Mucosa of descending colon (tissue), 3 donors: ENCODE results near the gene SCAP. TPM values are rescaled to one million over a fixed set of nuclear protein-coding genes. Genes with fewer than 3 reads are reported as not detected.
A peak's percentile ranks its signal among the peaks of the same experiment; 100 is the strongest.

ENCODE experiments used
- ATAC-seq: fragments of 200-7000 bp; cut with Tn5 transposase; one replicate; pipeline ENCODE4 v1.9.1; 2020; ENCODE audit warnings: mild to moderate bottlenecking, moderate library complexity
- DNase-seq, 3 donors: peaks; one replicate each; pipeline ENCODE4 v3.0.0-alpha.2; 2020
- H3K36me3 ChIP-seq: fragments of 200-600 bp; one replicate; pipeline ENCODE4 v1.8.0; 2021; ENCODE audit warnings: low read depth, mild to moderate bottlenecking
- H3K4me1 ChIP-seq: fragments of 200-600 bp; one replicate; pipeline ENCODE4 v1.8.0; 2021; ENCODE audit warnings: low read depth, mild to moderate bottlenecking
- H3K4me3 ChIP-seq: fragments of 200-600 bp; one replicate; pipeline ENCODE4 v1.8.0; 2021; ENCODE audit warnings: mild to moderate bottlenecking
- H3K9me3 ChIP-seq: fragments of 200-600 bp; one replicate; pipeline ENCODE4 v1.8.0; 2021; ENCODE audit warnings: mild to moderate bottlenecking
- CTCF ChIP-seq: fragments of 200-600 bp; IDR thresholded peaks from one replicate; pipeline ENCODE4 v1.8.0; 2022; ENCODE audit warnings: antibody characterized with exemption, mild to moderate bottlenecking
- intact Hi-C, 2 donors: fragments of 100-400 bp; cut with DNase I in 1 of 2; cut with micrococcal nuclease in 1 of 2; formaldehyde crosslinking; loops; one replicate each; pipeline versions ENCODE4 v1.11.0 to v1.11.1; 2022; cut with DNase I, micrococcal nuclease
- total RNA-seq, 3 donors: library from RNA; stranded (reverse); fragmentation: NEBNext Ultra II Directional in 2 of 3; extraction: Animal tissue kit (Norgen Biotek cat#: 25700) in 2 of 3; gene quantifications; one replicate each; pipeline versions ENCODE4 v1.2.1 to v1.2.4, GENCODE V29; 2021 to 2023
- donor health status: DM: no; HTN: no; CAD: no; lungs with moderate emphysema.
- donor health status: DM: no; HTN: no; CAD: no.
- donor health status: DM: no; HTN: yes; CAD: no.

The SCAP gene
- total RNA-seq, 3 donors from 2014 or later: 107 to 151 (median 115) TPM

DNA sequence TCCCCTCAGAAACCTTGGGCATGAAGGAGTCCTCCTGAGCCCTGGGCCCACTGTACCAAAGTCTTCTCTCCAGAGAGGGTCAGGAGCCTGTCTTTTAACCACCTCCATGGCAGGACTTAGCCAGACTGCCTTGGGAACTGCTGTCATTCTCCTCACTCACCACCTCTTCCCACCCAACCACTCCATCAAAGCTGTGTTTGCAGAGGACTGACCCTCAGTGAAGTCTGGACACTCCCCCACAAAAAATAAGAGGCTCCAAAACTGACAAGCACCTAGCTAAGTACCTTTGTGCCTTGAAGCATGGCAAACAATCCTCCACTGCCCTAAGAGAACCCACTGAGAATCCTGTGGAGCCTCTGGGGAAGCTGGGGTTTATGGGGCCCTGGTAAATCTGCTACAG, 2.3 kb upstream of the SCAP start:
- ATAC-seq (no peak), DNase-seq (no peak)
- intact Hi-C loops: loop anchor here in 1 of 2 donors (10.0 kb wide), 1 partner anchor 53 kb away; no protein-coding TSS in a partner anchor
- peaks cover 18% of the 10 kb centered on the region for H3K4me1 ChIP-seq
- H3K9me3 ChIP-seq: no peaks in the 10 kb centered on the region
- no peak overlapping the region for H3K4me3 ChIP-seq
- no peak for TF ChIP-seq CTCF
- no peaks in the 10 kb centered on the region for H3K36me3 ChIP-seq

GRCh38 chr3:47476644-47477199, 981 bp upstream of the SCAP start:
- intact Hi-C loops: loop anchor here (2.0 to 10.0 kb wide), 2 partner anchors 52 to 56 kb away; no protein-coding TSS in a partner anchor
- Histone ChIP-seq H3K4me1 (peaks cover 18% of the 10 kb centered on the region), H3K4me3 (no peak overlapping the region), H3K36me3 (no peaks in the 10 kb centered on the region), H3K9me3 (no peaks in the 10 kb centered on the region)
- TF ChIP-seq CTCF: no peak
- DNase-seq (peak in 1 of 3 donors; percentile 50), ATAC-seq (no peak)

DNA sequence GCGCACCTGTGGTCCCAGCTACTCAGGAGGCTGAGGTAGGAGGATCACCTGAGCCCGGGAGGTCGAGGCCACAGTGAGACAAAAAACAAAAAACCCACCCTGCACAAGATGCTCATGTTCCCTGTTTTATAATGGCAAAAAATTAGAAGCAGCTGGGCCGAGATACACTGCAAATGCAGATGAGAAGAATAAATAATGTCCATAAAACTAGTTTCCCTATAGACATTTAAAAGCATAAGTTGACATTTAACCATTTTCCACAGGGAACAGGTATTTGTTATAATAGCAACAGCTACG, 537 bp upstream of the SCAP start:
- H3K4me1 ChIP-seq: peaks cover 18% of the 10 kb centered on the region
- ATAC-seq (no peak), DNase-seq (no peak)
- TF ChIP-seq CTCF: no peak
- no peaks in the 10 kb centered on the region for H3K36me3 ChIP-seq
- intact Hi-C loops: loop anchor here (2.0 to 10.0 kb wide), 2 partner anchors 51 to 55 kb away; no protein-coding TSS in a partner anchor
- no peaks in the 10 kb centered on the region for H3K9me3 ChIP-seq
- no peak overlapping the region for H3K4me3 ChIP-seq

DNA sequence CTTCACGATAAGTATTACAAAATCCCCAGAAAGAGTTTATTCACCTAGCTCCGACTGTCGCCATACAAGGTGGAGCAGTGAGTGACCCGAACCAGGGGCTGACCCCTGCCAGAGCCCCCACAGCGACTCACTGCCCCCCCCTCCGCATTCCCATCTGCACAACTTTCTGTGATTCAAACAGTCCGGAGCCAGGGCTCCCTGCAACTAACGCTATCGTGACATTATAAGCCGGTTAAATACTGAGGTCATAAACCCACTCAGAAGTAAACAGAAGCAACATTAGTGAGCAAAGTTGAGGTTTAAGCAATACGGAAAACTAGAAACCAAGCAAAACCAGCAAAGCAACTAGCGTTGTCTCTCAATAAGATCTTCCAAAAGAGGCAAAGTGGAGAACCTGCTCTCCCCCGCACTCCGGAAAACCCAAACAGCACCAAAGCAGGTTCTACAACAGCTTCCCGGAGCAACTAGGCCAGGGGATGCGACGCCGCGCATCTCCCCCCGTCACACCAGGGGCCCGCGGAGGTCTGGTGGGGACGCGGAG, 642 bp downstream of the SCAP start:
- Histone ChIP-seq H3K36me3 (no peaks in the 10 kb centered on the region), H3K9me3 (no peaks in the 10 kb centered on the region), H3K4me1 (peaks cover 22% of the 10 kb centered on the region), H3K4me3 (peak overlapping the region; percentile 90)
- no peak for TF ChIP-seq CTCF
- DNase-seq: peak in 1 of 3 donors; percentile 24
- intact Hi-C loops: loop anchor here in 1 of 2 donors (10.0 kb wide), 1 partner anchor 50 kb away; no protein-coding TSS in a partner anchor
- ATAC-seq: peak; percentile 16

DNA sequence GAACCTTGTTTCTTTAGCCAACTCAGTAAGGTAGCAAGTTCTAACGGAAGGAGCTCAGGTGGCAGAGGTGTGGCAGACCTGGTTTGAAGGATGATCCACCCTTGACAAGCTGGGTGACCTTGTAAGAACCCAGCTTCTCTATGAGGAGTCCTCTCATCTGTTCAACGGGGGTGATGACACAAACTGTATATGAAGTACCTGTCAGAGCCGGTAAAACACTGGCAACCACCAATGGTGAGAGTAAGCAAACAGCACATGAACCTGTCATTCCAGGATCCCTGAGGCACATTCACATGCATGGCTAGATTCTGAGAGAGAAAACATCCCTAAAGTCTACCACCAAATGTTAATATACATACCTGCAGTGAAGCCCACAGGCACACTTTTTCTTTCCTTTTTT, 2.4 kb downstream of the SCAP start:
- DNase-seq (no peak), ATAC-seq (no peak)
- no peak for TF ChIP-seq CTCF
- Histone ChIP-seq H3K36me3 (no peaks in the 10 kb centered on the region), H3K4me1 (peaks cover 25% of the 10 kb centered on the region), H3K9me3 (no peaks in the 10 kb centered on the region), H3K4me3 (no peak overlapping the region)
- intact Hi-C loops: loop anchor here in 1 of 2 donors (10.0 kb wide), 1 partner anchor 49 kb away; no protein-coding TSS in a partner anchor
